Stimulated activated CD4-positive, alpha-beta T cell treated with anti-CD3 and anti-CD28 coated beads, Interleukin-4, amount 100 ng/mL, for 48 hours (primary cell): ENCODE measurements around the gene LAMA3.

Source experiments
- DNase-seq, 2 donors: peaks; one replicate each; pipeline ENCODE4 v3.0.0-alpha.2; 2020; ENCODE audit warnings: low read depth in 2 of 2

The LAMA3 gene

GRCh38 chr18:23968638-23969604, 279.7 kb downstream of the LAMA3 start:
- no peak for DNase-seq

GRCh38 chr18:23969664-23970063, 280.4 kb downstream of the LAMA3 start:
- DNase-seq, result no peak

- DNase-seq, result peak in 1 of 2 donors; percentile 26
These were observed 281.2 kb downstream of the LAMA3 start for GRCh38 chr18:23970161-23971096.

- no peak for DNase-seq
These were observed 281.8 kb downstream of the LAMA3 start for GRCh38 chr18:23971097-23971440.

GRCh38 chr18:23971666-23972230, 282.5 kb downstream of the LAMA3 start:
- no peak for DNase-seq

GRCh38 chr18:23972453-23972852, 283.2 kb downstream of the LAMA3 start:
- peak in 1 of 2 donors; percentile 29 for DNase-seq

- no peak for DNase-seq
These were observed 287.9 kb downstream of the LAMA3 start for GRCh38 chr18:23977103-23977502.

- DNase-seq, result no peak
These were observed 288.6 kb downstream of the LAMA3 start for GRCh38 chr18:23977719-23978483.

GRCh38 chr18:23981369-23981980, 292.2 kb downstream of the LAMA3 start:
- DNase-seq, result no peak

- no peak for DNase-seq
These were observed 293.2 kb downstream of the LAMA3 start for GRCh38 chr18:23982155-23983079.

- no peak for DNase-seq
These were observed 293.9 kb downstream of the LAMA3 start for GRCh38 chr18:23983112-23983511.

GRCh38 chr18:23986600-23987359, 297.5 kb downstream of the LAMA3 start:
- no peak for DNase-seq

GRCh38 chr18:23990474-23991410, 301.5 kb downstream of the LAMA3 start:
- DNase-seq, result no peak

- no peak for DNase-seq
These were observed 303.1 kb downstream of the LAMA3 start for GRCh38 chr18:23992089-23992940.

- no peak for DNase-seq
These were observed 303.7 kb downstream of the LAMA3 start for GRCh38 chr18:23992941-23993280.

- no peak for DNase-seq
These were observed 305.2 kb downstream of the LAMA3 start for GRCh38 chr18:23994361-23994902.

GRCh38 chr18:23995180-23995579, 305.9 kb downstream of the LAMA3 start:
- DNase-seq, result no peak
